GM12891 (cell line): ENCODE data around the gene NUMA1.

ENCODE experiments used
- POLR2AphosphoS5 ChIP-seq: IDR thresholded peaks from 2 replicates; pipeline ENCODE4 v1.6.1; 2011; ENCODE audit warnings: low read depth, low read length, control low read depth
- TAF1 ChIP-seq: IDR thresholded peaks from 2 replicates; pipeline ENCODE4 v1.6.1; 2011; ENCODE audit warnings: low read depth, low read length, control low read depth

GRCh38 chr11:72012897-72013721 is 67.2 kb downstream of the NUMA1 start:
- no peak for TF ChIP-seq POLR2AphosphoS5
- TF ChIP-seq TAF1 = no peak
